GM12874 (cell line): Measurements from ENCODE around the gene DPEP2NB.
A peak's percentile ranks its signal among the peaks of the same experiment; 100 is the strongest.

Source experiments
- TF ChIP-seq, protein P1 (sequence below): IDR thresholded peaks from 2 replicates; pipeline ENCODE4 v1.5.1; 2011; ENCODE audit warnings: low read depth, mild to moderate bottlenecking, control low read depth, low read length, moderate library complexity; ENCODE audit not compliant: insufficient read depth

Gene DPEP2NB

DNA sequence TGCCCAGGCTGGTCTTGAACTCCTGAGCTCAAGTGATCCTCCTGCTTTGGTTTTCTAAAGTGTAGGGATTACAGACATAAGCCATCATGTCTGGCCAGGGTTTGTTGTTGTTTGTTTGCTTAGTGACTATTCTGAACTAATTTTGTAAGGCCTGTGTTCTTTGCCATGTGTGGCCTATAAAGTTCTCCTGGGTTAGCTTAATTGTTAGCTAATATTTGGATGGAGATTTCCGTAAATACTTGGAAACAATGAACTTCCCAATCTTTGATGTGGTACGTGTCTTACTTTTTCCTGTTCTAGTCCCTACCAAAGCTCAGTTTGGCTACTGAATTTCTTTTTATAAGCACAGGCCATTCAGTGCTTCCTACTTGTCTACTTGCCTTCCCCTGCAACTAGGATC, 32.3 kb upstream of the DPEP2NB start:
- TF ChIP-seq, protein P1, sequence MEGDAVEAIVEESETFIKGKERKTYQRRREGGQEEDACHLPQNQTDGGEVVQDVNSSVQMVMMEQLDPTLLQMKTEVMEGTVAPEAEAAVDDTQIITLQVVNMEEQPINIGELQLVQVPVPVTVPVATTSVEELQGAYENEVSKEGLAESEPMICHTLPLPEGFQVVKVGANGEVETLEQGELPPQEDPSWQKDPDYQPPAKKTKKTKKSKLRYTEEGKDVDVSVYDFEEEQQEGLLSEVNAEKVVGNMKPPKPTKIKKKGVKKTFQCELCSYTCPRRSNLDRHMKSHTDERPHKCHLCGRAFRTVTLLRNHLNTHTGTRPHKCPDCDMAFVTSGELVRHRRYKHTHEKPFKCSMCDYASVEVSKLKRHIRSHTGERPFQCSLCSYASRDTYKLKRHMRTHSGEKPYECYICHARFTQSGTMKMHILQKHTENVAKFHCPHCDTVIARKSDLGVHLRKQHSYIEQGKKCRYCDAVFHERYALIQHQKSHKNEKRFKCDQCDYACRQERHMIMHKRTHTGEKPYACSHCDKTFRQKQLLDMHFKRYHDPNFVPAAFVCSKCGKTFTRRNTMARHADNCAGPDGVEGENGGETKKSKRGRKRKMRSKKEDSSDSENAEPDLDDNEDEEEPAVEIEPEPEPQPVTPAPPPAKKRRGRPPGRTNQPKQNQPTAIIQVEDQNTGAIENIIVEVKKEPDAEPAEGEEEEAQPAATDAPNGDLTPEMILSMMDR = no peak

DNA sequence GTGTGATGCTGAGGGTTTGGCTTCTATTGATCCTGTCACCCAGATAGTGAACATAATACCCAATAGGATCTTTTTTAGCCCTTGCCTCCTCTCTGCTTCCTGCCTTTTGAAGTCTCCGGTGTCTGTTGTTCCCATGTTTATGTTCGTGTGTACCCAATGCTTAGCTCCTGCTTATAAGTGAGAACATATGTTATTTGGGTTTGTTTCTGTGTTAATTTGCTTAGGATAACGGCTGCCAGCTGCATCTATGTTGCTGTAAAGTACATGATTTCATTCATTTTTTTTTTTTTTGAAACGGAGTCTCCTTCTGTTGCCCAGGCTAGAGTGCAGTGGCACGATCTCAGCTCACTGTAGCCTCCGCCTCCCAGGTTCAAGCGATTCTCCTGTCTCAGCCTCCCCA, 30.4 kb upstream of the DPEP2NB start:
- TF ChIP-seq, protein P1 = no peak

GRCh38 chr16:68041783-68042182, 26.1 kb upstream of the DPEP2NB start:
- TF ChIP-seq, protein P1 = no peak

- TF ChIP-seq, protein P1 = peak; percentile 85
These were observed 25.0 kb upstream of the DPEP2NB start for GRCh38 chr16:68040506-68041288.

GRCh38 chr16:68037841-68038597, 22.3 kb upstream of the DPEP2NB start:
- TF ChIP-seq, protein P1 = no peak

GRCh38 chr16:68035227-68035626, 19.5 kb upstream of the DPEP2NB start:
- TF ChIP-seq, protein P1 = no peak

DNA sequence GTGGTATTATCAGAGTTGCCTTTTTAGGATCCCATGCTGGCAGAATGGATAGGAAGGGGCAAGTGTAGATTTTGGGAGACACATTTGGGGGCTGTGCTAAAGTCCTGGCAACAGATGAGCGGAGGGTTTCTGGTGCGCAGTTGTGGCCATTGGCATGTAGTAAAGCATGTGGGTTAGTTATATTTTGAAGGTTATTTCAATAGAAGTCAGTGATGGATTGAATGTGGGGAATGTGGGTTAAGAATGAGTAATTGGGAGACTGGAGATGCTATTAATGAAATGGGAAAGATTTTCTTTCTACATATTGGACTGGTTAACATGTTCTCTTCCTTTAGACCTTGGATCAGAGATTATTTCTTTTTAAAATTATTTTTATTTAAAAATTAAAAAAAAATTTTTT, 17.4 kb upstream of the DPEP2NB start:
- TF ChIP-seq, protein P1 = no peak
